Measurements from ENCODE around the gene ZRANB1.

DNA sequence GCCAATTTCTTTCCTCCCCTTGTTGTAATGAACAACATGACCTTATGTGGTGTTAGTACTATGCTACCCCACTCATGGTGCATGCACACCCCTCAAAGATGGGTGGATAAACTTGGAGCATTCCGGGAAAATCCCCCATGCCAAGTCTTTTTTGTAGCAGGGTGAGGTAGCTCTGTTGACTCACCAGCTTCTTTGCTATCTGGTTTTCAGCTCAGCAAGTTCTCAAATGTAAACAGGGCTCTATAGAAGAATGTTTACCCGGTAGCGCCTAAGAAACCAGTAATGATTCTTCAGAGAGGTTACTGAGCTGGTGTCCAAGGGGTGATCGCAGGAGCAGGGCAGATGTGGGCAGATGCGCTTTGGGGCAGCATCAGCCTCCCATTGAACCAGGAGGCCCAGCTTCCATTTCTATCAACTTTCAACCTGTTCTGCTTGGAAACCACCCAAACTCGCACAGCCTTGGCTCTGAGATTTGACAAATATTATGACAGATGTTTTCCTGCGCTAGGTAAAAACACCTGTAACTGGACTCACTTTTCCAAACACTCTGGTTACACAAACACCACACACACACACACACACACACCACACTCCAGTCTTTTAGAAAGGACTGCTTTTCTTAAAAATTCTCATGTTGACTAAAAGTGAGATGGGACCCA is 87.8 kb downstream of the ZRANB1 start:
- no peak for TF ChIP-seq TCF4 (CRISPR knock-in tag; IDR thresholded peaks at IDR 0.05; ENCODE audit: borderline replicate concordance)
- TF ChIP-seq, protein P1, sequence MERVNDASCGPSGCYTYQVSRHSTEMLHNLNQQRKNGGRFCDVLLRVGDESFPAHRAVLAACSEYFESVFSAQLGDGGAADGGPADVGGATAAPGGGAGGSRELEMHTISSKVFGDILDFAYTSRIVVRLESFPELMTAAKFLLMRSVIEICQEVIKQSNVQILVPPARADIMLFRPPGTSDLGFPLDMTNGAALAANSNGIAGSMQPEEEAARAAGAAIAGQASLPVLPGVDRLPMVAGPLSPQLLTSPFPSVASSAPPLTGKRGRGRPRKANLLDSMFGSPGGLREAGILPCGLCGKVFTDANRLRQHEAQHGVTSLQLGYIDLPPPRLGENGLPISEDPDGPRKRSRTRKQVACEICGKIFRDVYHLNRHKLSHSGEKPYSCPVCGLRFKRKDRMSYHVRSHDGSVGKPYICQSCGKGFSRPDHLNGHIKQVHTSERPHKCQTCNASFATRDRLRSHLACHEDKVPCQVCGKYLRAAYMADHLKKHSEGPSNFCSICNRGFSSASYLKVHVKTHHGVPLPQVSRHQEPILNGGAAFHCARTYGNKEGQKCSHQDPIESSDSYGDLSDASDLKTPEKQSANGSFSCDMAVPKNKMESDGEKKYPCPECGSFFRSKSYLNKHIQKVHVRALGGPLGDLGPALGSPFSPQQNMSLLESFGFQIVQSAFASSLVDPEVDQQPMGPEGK (CRISPR knock-in tag; IDR thresholded peaks at IDR 0.05; ENCODE audit: borderline replicate concordance): no peak
- TF ChIP-seq GLIS3 (CRISPR knock-in tag; IDR thresholded peaks at IDR 0.05): no peak
- TF ChIP-seq BACH2 (CRISPR knock-in tag; IDR thresholded peaks at IDR 0.05; ENCODE audit: borderline replicate concordance): no peak
- TF ChIP-seq ARNTL (CRISPR knock-in tag; IDR thresholded peaks at IDR 0.05; ENCODE audit: borderline replicate concordance, low read depth): no peak
- no peak for TF ChIP-seq OSR1 (CRISPR knock-in tag; IDR thresholded peaks at IDR 0.05)
- no peak for TF ChIP-seq RARB (CRISPR knock-in tag; IDR thresholded peaks at IDR 0.05)
- TF ChIP-seq ZFP30 (CRISPR knock-in tag; IDR thresholded peaks at IDR 0.05): no peak
- TF ChIP-seq, protein P2, sequence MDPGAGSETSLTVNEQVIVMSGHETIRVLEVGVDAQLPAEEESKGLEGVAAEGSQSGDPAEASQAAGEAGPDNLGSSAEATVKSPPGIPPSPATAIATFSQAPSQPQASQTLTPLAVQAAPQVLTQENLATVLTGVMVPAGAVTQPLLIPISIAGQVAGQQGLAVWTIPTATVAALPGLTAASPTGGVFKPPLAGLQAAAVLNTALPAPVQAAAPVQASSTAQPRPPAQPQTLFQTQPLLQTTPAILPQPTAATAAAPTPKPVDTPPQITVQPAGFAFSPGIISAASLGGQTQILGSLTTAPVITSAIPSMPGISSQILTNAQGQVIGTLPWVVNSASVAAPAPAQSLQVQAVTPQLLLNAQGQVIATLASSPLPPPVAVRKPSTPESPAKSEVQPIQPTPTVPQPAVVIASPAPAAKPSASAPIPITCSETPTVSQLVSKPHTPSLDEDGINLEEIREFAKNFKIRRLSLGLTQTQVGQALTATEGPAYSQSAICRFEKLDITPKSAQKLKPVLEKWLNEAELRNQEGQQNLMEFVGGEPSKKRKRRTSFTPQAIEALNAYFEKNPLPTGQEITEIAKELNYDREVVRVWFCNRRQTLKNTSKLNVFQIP (CRISPR knock-in tag; IDR thresholded peaks at IDR 0.05; ENCODE audit: borderline replicate concordance, low read depth): no peak
- TF ChIP-seq, protein P3, sequence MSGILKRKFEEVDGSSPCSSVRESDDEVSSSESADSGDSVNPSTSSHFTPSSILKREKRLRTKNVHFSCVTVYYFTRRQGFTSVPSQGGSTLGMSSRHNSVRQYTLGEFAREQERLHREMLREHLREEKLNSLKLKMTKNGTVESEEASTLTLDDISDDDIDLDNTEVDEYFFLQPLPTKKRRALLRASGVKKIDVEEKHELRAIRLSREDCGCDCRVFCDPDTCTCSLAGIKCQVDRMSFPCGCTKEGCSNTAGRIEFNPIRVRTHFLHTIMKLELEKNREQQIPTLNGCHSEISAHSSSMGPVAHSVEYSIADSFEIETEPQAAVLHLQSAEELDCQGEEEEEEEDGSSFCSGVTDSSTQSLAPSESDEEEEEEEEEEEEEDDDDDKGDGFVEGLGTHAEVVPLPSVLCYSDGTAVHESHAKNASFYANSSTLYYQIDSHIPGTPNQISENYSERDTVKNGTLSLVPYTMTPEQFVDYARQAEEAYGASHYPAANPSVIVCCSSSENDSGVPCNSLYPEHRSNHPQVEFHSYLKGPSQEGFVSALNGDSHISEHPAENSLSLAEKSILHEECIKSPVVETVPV (CRISPR knock-in tag; IDR thresholded peaks at IDR 0.05): no peak

All from SK-N-SH treated with all-trans-retinoic acid at 6 μM for 48 hours (cell line).